KOPT-K1 (cell line): Measurements from ENCODE around the gene MRPL24.

Experiments
- H3K27ac ChIP-seq: fragments of 200-600 bp; sonication (generic); 2 replicates; pipeline ENCODE4 v1.5.1; 2016; ENCODE audit warnings: antibody characterized with exemption, mild to moderate bottlenecking, low read depth, low read length; ENCODE audit not compliant: poor library complexity, severe bottlenecking
- H3K36me3 ChIP-seq: fragments of 200-600 bp; sonication (generic); 2 replicates; pipeline ENCODE4 v1.5.1; 2017; ENCODE audit warnings: antibody characterized with exemption, mild to moderate bottlenecking, low read length, moderate library complexity; ENCODE audit not compliant: insufficient read depth
- H3K9me3 ChIP-seq: fragments of 200-600 bp; sonication (generic); 2 replicates; pipeline ENCODE4 v1.5.1; 2017; ENCODE audit warnings: antibody characterized with exemption, low read length, mild to moderate bottlenecking; ENCODE audit not compliant: insufficient read depth, poor library complexity, severe bottlenecking

The MRPL24 gene

GRCh38 chr1:156714830-156715229, 26.1 kb downstream of the MRPL24 start:
- H3K27ac ChIP-seq: no peak overlapping the region
- H3K9me3 ChIP-seq: no peaks in the 10 kb centered on the region
- H3K36me3 ChIP-seq: peaks cover 14% of the 10 kb centered on the region

- Histone ChIP-seq H3K36me3 (peaks cover 7% of the 10 kb centered on the region; the same call in 1 of the 2 replicates), H3K9me3 (no peaks in the 10 kb centered on the region), H3K27ac (no peak overlapping the region)
Measured at GRCh38 chr1:156712626-156713025, 28.3 kb downstream of the MRPL24 start.

GRCh38 chr1:156711011-156711817, 29.7 kb downstream of the MRPL24 start:
- no peaks in the 10 kb centered on the region for H3K9me3 ChIP-seq
- 0 out of 2 replicates have a peak, but pooled peaks cover 7% of the 10 kb centered on the region for H3K36me3 ChIP-seq
- no peak overlapping the region for H3K27ac ChIP-seq

- Histone ChIP-seq H3K9me3 (no peaks in the 10 kb centered on the region), H3K27ac (no peak overlapping the region), H3K36me3 (no peaks in the 10 kb centered on the region)
Measured at GRCh38 chr1:156709757-156710489, 31.0 kb downstream of the MRPL24 start.

- Histone ChIP-seq H3K9me3 (no peaks in the 10 kb centered on the region), H3K36me3 (no peaks in the 10 kb centered on the region), H3K27ac (no peak overlapping the region)
Measured at GRCh38 chr1:156709031-156709430, 31.9 kb downstream of the MRPL24 start.

GRCh38 chr1:156708218-156708661, 32.6 kb downstream of the MRPL24 start:
- Histone ChIP-seq H3K27ac (no peak overlapping the region), H3K36me3 (no peaks in the 10 kb centered on the region), H3K9me3 (no peaks in the 10 kb centered on the region)

GRCh38 chr1:156707417-156708217, 33.3 kb downstream of the MRPL24 start:
- Histone ChIP-seq H3K27ac (no peak overlapping the region), H3K9me3 (no peaks in the 10 kb centered on the region), H3K36me3 (no peaks in the 10 kb centered on the region)

GRCh38 chr1:156706657-156707416, 34.1 kb downstream of the MRPL24 start:
- no peaks in the 10 kb centered on the region for H3K9me3 ChIP-seq
- H3K36me3 ChIP-seq: no peaks in the 10 kb centered on the region
- H3K27ac ChIP-seq: no peak overlapping the region

GRCh38 chr1:156705918-156706656, 34.8 kb downstream of the MRPL24 start:
- H3K9me3 ChIP-seq: no peaks in the 10 kb centered on the region
- no peak overlapping the region for H3K27ac ChIP-seq
- no peaks in the 10 kb centered on the region for H3K36me3 ChIP-seq

- no peak within 1 kb of the TSS for H3K27ac ChIP-seq
- H3K9me3 ChIP-seq: no peaks in the 10 kb centered on the region
- no peaks in the 10 kb centered on the region for H3K36me3 ChIP-seq
Measured at GRCh38 chr1:156705321-156705917, 35.5 kb downstream of the MRPL24 start, which contains the start of gene CRABP2. Gene CRABP2 (minus strand): TSS chr1:156705583. CDS start chr1:156705446, 137 bp downstream.

GRCh38 chr1:156704930-156705320, 36.0 kb downstream of the MRPL24 start:
- H3K9me3 ChIP-seq: no peaks in the 10 kb centered on the region
- no peak overlapping the region for H3K27ac ChIP-seq
- H3K36me3 ChIP-seq: no peaks in the 10 kb centered on the region

- H3K27ac ChIP-seq: no peak overlapping the region
- no peaks in the 10 kb centered on the region for H3K36me3 ChIP-seq
- no peaks in the 10 kb centered on the region for H3K9me3 ChIP-seq
Measured at GRCh38 chr1:156704166-156704711, 36.6 kb downstream of the MRPL24 start.

GRCh38 chr1:156703741-156704140, 37.1 kb downstream of the MRPL24 start:
- no peak overlapping the region for H3K27ac ChIP-seq
- H3K36me3 ChIP-seq: no peaks in the 10 kb centered on the region
- H3K9me3 ChIP-seq: no peaks in the 10 kb centered on the region
